Measurements from ENCODE around the gene NOVA2. TPM values are rescaled to one million over a fixed set of nuclear protein-coding genes. Genes with fewer than 3 reads are reported as not detected.

Gene NOVA2
- total RNA-seq, 2 experiments from 2014 or later = not detected

GRCh38 chr19:45995715-45996385 lies 22.2 kb upstream of the NOVA2 start:
- Histone ChIP-seq H3K9me3 (ENCODE audit: control insufficient read depth in 1 of 2, insufficient read depth in 1 of 2, low read length in 2 of 2) (no peaks in the 10 kb centered on the region), H3K27me3 (ENCODE audit: control insufficient read depth in 1 of 2, insufficient read depth in 2 of 2, low read length in 2 of 2) (peaks cover 0 to 2% of the 10 kb centered on the region in 2 experiments), H3K27ac (ENCODE audit: low read depth in 1 of 2, low read length in 2 of 2) (peak overlapping the region; percentile 49 to 67), H3K4me3 (ENCODE audit: low read length) (peak overlapping the region; percentile 79), H3K4me1 (ENCODE audit: insufficient read depth, low read length) (peaks cover 34% of the 10 kb centered on the region), H3K36me3 (ENCODE audit: insufficient read depth, low read length) (peaks cover 4% of the 10 kb centered on the region)
- Mint-ChIP-seq H3K27ac (no peak overlapping the region), H3K36me3 (ENCODE audit: low read depth) (peaks cover 9% of the 10 kb centered on the region), H3K4me3 (no peak overlapping the region), H3K27me3 (no peaks in the 10 kb centered on the region), H3K4me1 (ENCODE audit: low read depth) (peaks cover 24% of the 10 kb centered on the region), H3K9me3 (no peaks in the 10 kb centered on the region)
- CTCF ChIA-PET = interaction anchor here (1.0 to 2.4 kb wide), 5 partner anchors 9 to 226 kb away, joined by 3 to 14 read pairs (median 5); no protein-coding TSS in a partner anchor
- DNase-seq = no peak
- intact Hi-C loops (cut with DNase I, micrococcal nuclease) = loop anchor here (1.0 to 10.0 kb wide), 9 partner anchors 21 to 911 kb away; partner anchors contain the start of genes IRF2BP1 (in 2 of the 2), DMWD (in 1 of the 2), MYPOP (in 1 of the 2) and SYMPK (in 1 of the 2)
- TF ChIP-seq CTCF (IDR thresholded peaks at IDR 0.05) = no peak
- no peak for ATAC-seq (ENCODE audit: poor library complexity)
- POLR2A ChIA-PET = interaction anchor here (0.6 to 1.6 kb wide), 6 partner anchors 21 to 399 kb away, joined by 3 to 11 read pairs (median 6); partner anchors contain the start of genes IRF2BP1, MYPOP and SYMPK

GRCh38 chr19:45994998-45995714 lies 21.5 kb upstream of the NOVA2 start, which contains the start of gene CCDC61:
CCDC61 (plus strand) TSS chr19:45995467; CDS start chr19:46003019, 7,552 bp downstream.
- CTCF ChIA-PET = interaction anchor here (1.0 to 2.4 kb wide), 5 partner anchors 8 to 225 kb away, joined by 3 to 14 read pairs (median 5); no protein-coding TSS in a partner anchor
- Histone ChIP-seq H3K27me3 (ENCODE audit: control insufficient read depth in 1 of 2, insufficient read depth in 2 of 2, low read length in 2 of 2) (peaks cover 0 to under 1% of the 10 kb centered on the region in 2 experiments), H3K4me1 (ENCODE audit: insufficient read depth, low read length) (peaks cover 27% of the 10 kb centered on the region), H3K4me3 (ENCODE audit: low read length) (peak within 1 kb of the TSS; percentile 79), H3K36me3 (ENCODE audit: insufficient read depth, low read length) (peaks cover 4% of the 10 kb centered on the region), H3K9me3 (ENCODE audit: control insufficient read depth in 1 of 2, insufficient read depth in 1 of 2, low read length in 2 of 2) (no peaks in the 10 kb centered on the region), H3K27ac (ENCODE audit: low read depth in 1 of 2, low read length in 2 of 2) (peak within 1 kb of the TSS; percentile 49 to 67)
- Mint-ChIP-seq H3K4me3 (no peak within 1 kb of the TSS), H3K9me3 (no peaks in the 10 kb centered on the region), H3K36me3 (ENCODE audit: low read depth) (peaks cover 8% of the 10 kb centered on the region), H3K4me1 (ENCODE audit: low read depth) (peaks cover 17% of the 10 kb centered on the region), H3K27ac (no peak within 1 kb of the TSS), H3K27me3 (peaks cover 5% of the 10 kb centered on the region)
- ATAC-seq (ENCODE audit: poor library complexity) = peak; percentile 94
- no peak for TF ChIP-seq CTCF (IDR thresholded peaks at IDR 0.05)
- peak; percentile 91 to 100 (median 94) for DNase-seq
- intact Hi-C loops (cut with DNase I, micrococcal nuclease) = loop anchor here (1.0 to 10.0 kb wide), 7 partner anchors 93 to 910 kb away; partner anchors contain the start of genes IRF2BP1 (in 2 of the 2), DMWD (in 1 of the 2), MYPOP (in 1 of the 2) and SYMPK (in 1 of the 2)
- POLR2A ChIA-PET = interaction anchor here (0.6 to 1.6 kb wide), 7 partner anchors 22 to 400 kb away, joined by 3 to 11 read pairs (median 5); partner anchors contain the start of genes IRF2BP1, MYPOP and SYMPK

GRCh38 chr19:45994456-45994997 lies 20.9 kb upstream of the NOVA2 start:
- Histone ChIP-seq H3K4me1 (ENCODE audit: insufficient read depth, low read length) (peaks cover 21% of the 10 kb centered on the region), H3K36me3 (ENCODE audit: insufficient read depth, low read length) (peaks cover 4% of the 10 kb centered on the region), H3K27ac (ENCODE audit: low read depth in 1 of 2, low read length in 2 of 2) (no peak overlapping the region), H3K9me3 (ENCODE audit: control insufficient read depth in 1 of 2, insufficient read depth in 1 of 2, low read length in 2 of 2) (no peaks in the 10 kb centered on the region), H3K4me3 (ENCODE audit: low read length) (peak overlapping the region; percentile 54), H3K27me3 (ENCODE audit: control insufficient read depth in 1 of 2, insufficient read depth in 2 of 2, low read length in 2 of 2) (peaks cover 0 to 2% of the 10 kb centered on the region in 2 experiments)
- CTCF ChIA-PET = interaction anchor here (1.3 to 2.4 kb wide), 3 partner anchors 23 to 178 kb away, joined by 3 to 14 read pairs (median 7); no protein-coding TSS in a partner anchor
- POLR2A ChIA-PET = interaction anchor here (0.6 to 1.6 kb wide), 6 partner anchors 22 to 132 kb away, joined by 3 to 11 read pairs (median 6); partner anchors contain the start of genes IRF2BP1, MYPOP and SYMPK
- Mint-ChIP-seq H3K9me3 (no peaks in the 10 kb centered on the region), H3K4me3 (no peak overlapping the region), H3K27me3 (peaks cover 9% of the 10 kb centered on the region), H3K4me1 (ENCODE audit: low read depth) (peaks cover 10% of the 10 kb centered on the region), H3K36me3 (ENCODE audit: low read depth) (peaks cover 8% of the 10 kb centered on the region), H3K27ac (no peak overlapping the region)
- no peak for DNase-seq
- no peak for TF ChIP-seq CTCF (IDR thresholded peaks at IDR 0.05)
- intact Hi-C loops (cut with DNase I, micrococcal nuclease) = loop anchor here (2.0 to 10.0 kb wide), 3 partner anchors 132 to 910 kb away; partner anchors contain the start of genes DMWD (in 1 of the 2) and SYMPK (in 1 of the 2)
- no peak for ATAC-seq (ENCODE audit: poor library complexity)

Measured in CD4-positive, alpha-beta T cell (primary cell).